Osteocyte (in vitro differentiated cells): Measurements from ENCODE around the gene TP53I3. TPM values are rescaled to one million over a fixed set of nuclear protein-coding genes. Genes with fewer than 3 reads are reported as not detected.

Experiments used
- DNase-seq: peaks from one replicate; pipeline ENCODE4 v3.0.0; 2021; ENCODE audit warnings: mixed read lengths; ENCODE audit not compliant: unreplicated experiment; ENCODE audit errors: extremely low spot score
- H3K27ac Mint-ChIP-seq: one replicate; pipeline ENCODE4 v1.8.0; 2021; ENCODE audit warnings: mild to moderate bottlenecking, mixed read lengths; ENCODE audit not compliant: unreplicated experiment
- H3K27me3 Mint-ChIP-seq: one replicate; pipeline ENCODE4 v1.8.0; 2021; ENCODE audit warnings: mixed read lengths; ENCODE audit not compliant: unreplicated experiment
- H3K36me3 Mint-ChIP-seq: one replicate; pipeline ENCODE4 v1.8.0; 2021; ENCODE audit warnings: mixed read lengths; ENCODE audit not compliant: unreplicated experiment
- H3K4me1 Mint-ChIP-seq: one replicate; pipeline ENCODE4 v1.8.0; 2021; ENCODE audit warnings: mixed read lengths; ENCODE audit not compliant: unreplicated experiment
- H3K4me3 Mint-ChIP-seq: one replicate; pipeline ENCODE4 v1.8.0; 2021; ENCODE audit warnings: mild to moderate bottlenecking, moderate library complexity, mixed read lengths; ENCODE audit not compliant: unreplicated experiment
- H3K9me3 Mint-ChIP-seq: one replicate; pipeline ENCODE4 v1.8.0; 2021; ENCODE audit warnings: mixed read lengths; ENCODE audit not compliant: unreplicated experiment
- total RNA-seq: library from RNA; stranded (reverse); gene quantifications from 2 replicates; pipeline ENCODE4 v1.2.1, GENCODE V29; 2021
- TF ChIP-seq, protein P1 (sequence below): fragments of 200-600 bp; sonication (generic); IDR thresholded peaks from 2 replicates; pipeline ENCODE4 v1.5.0; 2021; ENCODE audit warnings: antibody characterized with exemption, mild to moderate bottlenecking, moderate library complexity

Gene TP53I3
- total RNA-seq, 1 donor from 2014 or later: 45.9 TPM

DNA sequence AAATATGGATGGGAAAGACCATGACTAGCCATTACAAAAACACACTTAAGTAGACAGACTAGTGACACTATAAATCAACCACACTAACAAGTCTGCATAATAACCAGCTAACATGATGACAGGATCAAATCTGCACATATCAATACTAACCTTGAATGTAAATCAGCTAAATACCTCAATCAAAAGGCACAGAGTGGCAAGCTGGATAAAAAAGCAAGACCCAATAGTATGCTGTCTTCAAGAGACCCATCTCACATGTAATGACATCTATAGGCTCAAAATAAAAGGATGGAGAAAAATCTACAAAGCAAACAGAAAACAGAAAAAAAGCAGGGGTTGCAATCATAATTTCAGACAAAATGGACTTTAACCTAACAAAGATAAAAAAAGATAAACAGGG lies 22.2 kb upstream of the TP53I3 start:
- Mint-ChIP-seq H3K27ac (no peak overlapping the region), H3K9me3 (peaks cover 20% of the 10 kb centered on the region), H3K27me3 (no peaks in the 10 kb centered on the region), H3K4me1 (peaks cover 11% of the 10 kb centered on the region), H3K4me3 (no peak overlapping the region), H3K36me3 (peaks cover 9% of the 10 kb centered on the region)
- DNase-seq: no peak
- TF ChIP-seq, protein P1, sequence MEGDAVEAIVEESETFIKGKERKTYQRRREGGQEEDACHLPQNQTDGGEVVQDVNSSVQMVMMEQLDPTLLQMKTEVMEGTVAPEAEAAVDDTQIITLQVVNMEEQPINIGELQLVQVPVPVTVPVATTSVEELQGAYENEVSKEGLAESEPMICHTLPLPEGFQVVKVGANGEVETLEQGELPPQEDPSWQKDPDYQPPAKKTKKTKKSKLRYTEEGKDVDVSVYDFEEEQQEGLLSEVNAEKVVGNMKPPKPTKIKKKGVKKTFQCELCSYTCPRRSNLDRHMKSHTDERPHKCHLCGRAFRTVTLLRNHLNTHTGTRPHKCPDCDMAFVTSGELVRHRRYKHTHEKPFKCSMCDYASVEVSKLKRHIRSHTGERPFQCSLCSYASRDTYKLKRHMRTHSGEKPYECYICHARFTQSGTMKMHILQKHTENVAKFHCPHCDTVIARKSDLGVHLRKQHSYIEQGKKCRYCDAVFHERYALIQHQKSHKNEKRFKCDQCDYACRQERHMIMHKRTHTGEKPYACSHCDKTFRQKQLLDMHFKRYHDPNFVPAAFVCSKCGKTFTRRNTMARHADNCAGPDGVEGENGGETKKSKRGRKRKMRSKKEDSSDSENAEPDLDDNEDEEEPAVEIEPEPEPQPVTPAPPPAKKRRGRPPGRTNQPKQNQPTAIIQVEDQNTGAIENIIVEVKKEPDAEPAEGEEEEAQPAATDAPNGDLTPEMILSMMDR: no peak

DNA sequence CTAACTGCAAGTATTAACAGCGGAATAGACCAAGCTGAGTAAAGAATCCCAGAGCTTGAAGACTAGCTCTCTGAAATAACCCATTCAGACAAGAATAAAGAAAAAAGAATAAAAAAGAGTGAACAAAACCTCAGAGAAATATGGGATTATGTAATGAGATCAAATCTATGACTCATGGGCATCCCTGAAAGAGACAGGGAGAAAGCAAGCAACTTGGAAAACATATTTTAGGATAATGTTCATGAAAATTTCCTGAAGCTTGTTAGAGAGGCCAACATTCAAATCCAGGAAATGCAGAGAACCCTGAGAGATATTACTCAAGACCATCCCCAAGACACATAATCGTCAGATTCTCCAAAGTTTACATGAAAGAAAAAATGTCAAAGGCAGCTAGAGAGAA lies 21.2 kb upstream of the TP53I3 start:
- Mint-ChIP-seq H3K36me3 (peaks cover 9% of the 10 kb centered on the region), H3K27me3 (no peaks in the 10 kb centered on the region), H3K9me3 (peaks cover 20% of the 10 kb centered on the region), H3K4me3 (no peak overlapping the region), H3K4me1 (peaks cover 2% of the 10 kb centered on the region), H3K27ac (no peak overlapping the region)
- no peak for DNase-seq
- TF ChIP-seq, protein P1: no peak

DNA sequence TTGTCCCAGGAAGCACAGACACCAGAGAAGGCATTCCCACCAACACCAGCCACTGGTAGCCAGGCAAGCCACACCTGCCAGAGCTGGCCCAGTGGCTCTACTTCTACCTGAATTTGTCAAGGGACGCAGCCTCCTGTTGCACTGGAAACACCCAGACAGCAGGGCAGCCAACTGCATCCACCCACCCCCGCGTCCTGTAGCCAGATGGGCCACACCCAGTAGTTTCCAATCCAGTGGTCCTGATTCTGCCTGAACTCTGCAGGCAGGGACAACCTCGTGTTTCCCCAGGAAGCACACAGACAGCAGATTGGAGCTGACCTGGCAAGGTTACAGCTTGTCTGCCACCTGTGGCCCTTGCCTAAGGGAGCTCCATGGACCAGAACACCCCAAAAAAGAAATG lies 20.3 kb upstream of the TP53I3 start:
- H3K4me1 Mint-ChIP-seq: peaks cover under 1% of the 10 kb centered on the region
- H3K27me3 Mint-ChIP-seq: no peaks in the 10 kb centered on the region
- DNase-seq: no peak
- H3K36me3 Mint-ChIP-seq: peaks cover 9% of the 10 kb centered on the region
- H3K9me3 Mint-ChIP-seq: peaks cover 20% of the 10 kb centered on the region
- TF ChIP-seq, protein P1: no peak
- no peak overlapping the region for H3K4me3 Mint-ChIP-seq
- H3K27ac Mint-ChIP-seq: no peak overlapping the region

DNA sequence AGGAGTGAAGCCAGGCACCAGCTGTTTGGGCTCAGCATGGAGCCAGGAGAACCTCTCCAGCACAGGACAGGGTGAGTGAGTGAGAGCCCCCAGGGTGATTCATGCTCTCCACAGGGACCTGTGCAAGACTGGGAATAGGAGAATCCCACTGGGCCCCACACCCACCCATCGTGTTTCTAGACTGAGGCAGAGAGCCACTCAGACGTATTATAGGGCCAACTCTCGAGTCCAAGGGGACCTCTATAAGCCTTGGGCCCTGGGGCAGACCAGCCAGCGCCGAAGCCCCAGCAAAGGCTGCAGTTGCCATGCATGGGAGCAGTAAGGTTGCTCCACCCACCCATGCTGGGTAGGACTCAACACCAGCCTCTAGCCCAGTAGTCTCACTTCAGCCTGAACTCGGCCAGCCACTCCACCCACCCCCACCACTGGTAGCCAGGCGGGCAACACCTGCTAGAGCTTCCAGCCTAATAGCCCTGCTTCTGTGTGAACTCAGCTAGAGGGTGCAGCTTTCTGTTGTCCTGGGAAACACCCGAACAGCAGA lies 19.5 kb upstream of the TP53I3 start:
- Mint-ChIP-seq H3K27ac (no peak overlapping the region), H3K4me3 (no peak overlapping the region), H3K9me3 (peaks cover 16% of the 10 kb centered on the region), H3K4me1 (no peaks in the 10 kb centered on the region), H3K27me3 (no peaks in the 10 kb centered on the region), H3K36me3 (peaks cover 9% of the 10 kb centered on the region)
- TF ChIP-seq, protein P1: no peak
- DNase-seq: no peak

DNA sequence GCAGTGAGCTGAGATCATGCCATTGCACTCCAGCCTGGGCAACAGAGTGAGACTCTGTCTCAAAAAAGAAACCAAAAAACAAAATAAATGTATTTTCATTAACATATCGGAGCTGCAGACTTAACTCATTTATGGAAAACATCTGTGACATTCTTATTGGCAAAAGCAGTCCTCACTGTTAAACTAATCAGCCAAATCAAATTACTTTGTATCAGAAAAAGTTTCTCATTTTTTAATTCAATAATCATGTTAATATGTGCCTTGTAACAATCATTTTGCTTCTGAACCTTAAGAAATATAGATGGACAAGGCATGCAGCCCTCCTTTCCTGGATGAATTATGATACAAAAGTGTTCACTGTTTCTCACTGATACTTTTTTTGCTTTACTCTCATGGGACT lies 18.0 kb upstream of the TP53I3 start:
- no peak for DNase-seq
- Mint-ChIP-seq H3K4me1 (no peaks in the 10 kb centered on the region), H3K4me3 (no peak overlapping the region), H3K36me3 (peaks cover 17% of the 10 kb centered on the region), H3K27me3 (no peaks in the 10 kb centered on the region), H3K27ac (no peak overlapping the region), H3K9me3 (peaks cover 17% of the 10 kb centered on the region)
- TF ChIP-seq, protein P1: no peak
